ENCODE data around the gene INPP5D.
"Not testable (repeated sequence)": the region's sequence is repeated elsewhere in the genome, so short reads cannot be mapped to it uniquely, and the experiment has no call there.

The INPP5D gene

GRCh38 chr2:233197022-233197421 is 136.9 kb downstream of the INPP5D start:
- in situ Hi-C loops (cut with HindIII; ENCODE audit: low sequenced_read_pairs) = no loop called here

DNA sequence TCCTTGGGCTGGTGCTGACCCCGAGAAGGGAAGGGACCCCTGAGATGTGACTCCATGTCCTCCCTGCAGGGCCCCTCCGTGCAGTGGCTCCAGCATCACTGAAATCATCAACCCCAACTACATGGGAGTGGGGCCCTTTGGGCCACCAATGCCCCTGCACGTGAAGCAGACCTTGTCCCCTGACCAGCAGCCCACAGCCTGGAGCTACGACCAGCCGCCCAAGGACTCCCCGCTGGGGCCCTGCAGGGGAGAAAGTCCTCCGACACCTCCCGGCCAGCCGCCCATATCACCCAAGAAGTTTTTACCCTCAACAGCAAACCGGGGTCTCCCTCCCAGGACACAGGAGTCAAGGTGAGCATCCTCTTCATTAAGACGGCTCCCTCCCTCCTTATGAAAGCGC is 137.9 kb downstream of the INPP5D start:
- in situ Hi-C loops (cut with HindIII; ENCODE audit: low sequenced_read_pairs) = no loop called here

GRCh38 chr2:233199870-233200269 is 139.7 kb downstream of the INPP5D start:
- in situ Hi-C loops (cut with HindIII; ENCODE audit: low sequenced_read_pairs) = no loop called here

- in situ Hi-C loops (cut with HindIII; ENCODE audit: low sequenced_read_pairs) = not testable (repeated sequence)
These were observed 140.6 kb downstream of the INPP5D start for GRCh38 chr2:233200790-233201189.

- in situ Hi-C loops (cut with HindIII; ENCODE audit: low sequenced_read_pairs) = no loop called here
These were observed 141.3 kb downstream of the INPP5D start for GRCh38 chr2:233201258-233202013.

DNA sequence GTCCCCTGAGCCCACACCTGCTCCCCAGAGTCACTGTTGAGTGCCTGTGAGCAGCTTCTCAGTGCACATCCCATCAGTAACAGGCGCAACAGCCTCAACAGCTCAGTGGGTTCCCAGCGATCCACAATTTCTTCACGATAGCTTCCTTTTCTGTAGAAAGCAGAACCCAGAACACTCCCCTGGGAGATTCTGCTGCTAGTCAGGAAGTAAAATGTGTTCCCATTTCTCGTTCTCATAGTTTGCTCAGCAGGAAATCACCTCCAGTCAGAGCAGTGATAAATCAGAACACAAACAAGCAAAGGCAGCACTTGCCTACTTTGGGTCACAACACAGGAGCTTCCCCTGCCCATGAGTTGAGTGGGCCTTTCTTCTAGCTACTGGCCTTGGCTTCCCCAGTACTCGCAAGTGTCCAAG is 142.4 kb downstream of the INPP5D start:
- in situ Hi-C loops (cut with HindIII; ENCODE audit: low sequenced_read_pairs) = no loop called here

GRCh38 chr2:233203060-233203459 is 142.9 kb downstream of the INPP5D start:
- in situ Hi-C loops (cut with HindIII; ENCODE audit: low sequenced_read_pairs) = no loop called here

- in situ Hi-C loops (cut with HindIII; ENCODE audit: low sequenced_read_pairs) = no loop called here
These were observed 144.3 kb downstream of the INPP5D start for GRCh38 chr2:233204286-233204936.

- in situ Hi-C loops (cut with HindIII; ENCODE audit: low sequenced_read_pairs) = no loop called here
These were observed 148.4 kb downstream of the INPP5D start for GRCh38 chr2:233208382-233209116.

DNA sequence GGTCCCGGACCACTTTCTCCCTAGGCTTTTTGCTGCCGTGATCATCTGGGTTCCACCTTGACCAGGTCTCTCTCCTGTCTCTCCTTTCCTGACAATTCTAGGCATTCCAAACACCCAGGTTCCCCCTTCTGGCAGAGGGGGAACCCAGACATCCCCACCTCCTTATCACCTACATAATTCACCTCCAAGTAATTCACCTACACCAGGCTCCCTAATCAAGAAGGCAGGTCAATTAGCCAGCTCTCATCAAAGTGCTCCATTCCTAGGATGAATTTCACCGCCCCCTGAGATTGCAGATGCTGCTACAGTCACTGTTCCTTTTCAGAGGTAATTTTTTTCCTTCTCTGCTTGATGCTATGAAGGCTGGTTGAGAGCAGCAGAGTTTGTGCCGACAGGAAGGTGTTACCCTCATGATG is 149.0 kb downstream of the INPP5D start:
- in situ Hi-C loops (cut with HindIII; ENCODE audit: low sequenced_read_pairs) = no loop called here

DNA sequence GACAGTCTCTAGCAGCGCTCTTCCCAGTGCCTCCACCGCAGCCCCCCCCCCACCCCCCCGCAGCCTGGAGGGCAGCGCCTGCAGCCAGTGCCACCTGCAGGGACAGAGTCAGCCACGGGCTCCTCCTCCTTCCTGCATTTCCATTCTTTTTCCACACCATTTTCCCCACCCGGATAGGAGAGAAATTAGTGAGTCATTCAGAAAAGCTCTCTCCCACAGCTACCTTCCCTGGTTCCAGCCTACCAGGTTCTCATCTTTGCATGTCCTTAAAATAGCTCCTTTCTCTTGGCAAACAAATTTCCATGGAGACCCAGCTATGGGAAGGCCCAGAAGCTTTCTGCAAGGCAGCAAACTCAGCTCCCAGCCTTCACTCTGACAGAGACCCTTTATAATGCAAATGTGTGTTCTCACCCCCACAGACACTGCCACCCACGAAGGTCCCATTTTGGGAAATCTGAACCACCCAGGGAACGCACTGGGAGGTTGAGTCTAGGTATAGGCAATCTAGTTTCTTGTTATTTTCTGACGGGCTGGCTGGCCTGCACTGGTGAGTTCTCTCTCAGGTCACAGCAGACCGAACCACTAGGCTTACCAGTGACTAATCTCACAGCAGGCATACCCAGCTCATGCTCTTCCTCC is 149.5 kb downstream of the INPP5D start:
- in situ Hi-C loops (cut with HindIII; ENCODE audit: low sequenced_read_pairs) = no loop called here

DNA sequence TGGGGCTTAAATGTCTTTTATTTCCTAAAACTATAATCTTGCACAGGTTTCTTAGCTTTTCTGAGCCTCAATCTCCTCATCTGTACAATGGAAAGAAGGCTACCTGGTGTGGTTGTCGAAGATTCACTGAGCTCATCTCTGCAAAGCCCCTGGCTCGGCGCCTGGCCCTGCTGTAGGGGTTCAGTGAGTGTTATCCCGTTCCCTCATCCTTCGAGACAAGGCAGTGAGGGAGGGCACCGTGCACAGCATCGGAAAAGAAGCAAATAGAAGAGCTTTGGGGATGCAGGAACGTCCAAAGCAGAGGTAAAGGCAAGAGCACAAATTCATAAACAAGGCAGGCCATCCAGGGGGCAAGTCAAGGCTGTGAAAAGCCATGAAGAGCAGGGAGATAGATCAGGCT is 150.1 kb downstream of the INPP5D start:
- in situ Hi-C loops (cut with HindIII; ENCODE audit: low sequenced_read_pairs) = no loop called here

- in situ Hi-C loops (cut with HindIII; ENCODE audit: low sequenced_read_pairs) = no loop called here
These were observed 150.9 kb downstream of the INPP5D start for GRCh38 chr2:233210843-233211547.

DNA sequence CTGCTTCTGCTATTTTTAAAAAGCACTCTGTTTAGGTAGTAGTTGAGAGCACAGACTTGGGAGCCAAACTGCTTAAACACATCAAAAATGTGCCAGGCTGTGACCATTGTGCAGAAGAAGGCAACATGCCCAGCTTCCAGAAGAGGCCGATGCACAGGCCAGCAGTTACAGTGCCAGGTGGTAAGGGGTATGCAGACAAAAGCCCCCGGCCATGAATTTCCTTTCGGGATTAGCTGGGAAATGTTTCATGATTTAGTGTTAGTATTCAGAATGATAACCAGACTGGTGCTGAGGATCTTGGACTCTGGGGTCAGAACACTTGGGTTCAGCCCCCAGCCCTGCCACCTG is 151.4 kb downstream of the INPP5D start:
- in situ Hi-C loops (cut with HindIII; ENCODE audit: low sequenced_read_pairs) = no loop called here

DNA sequence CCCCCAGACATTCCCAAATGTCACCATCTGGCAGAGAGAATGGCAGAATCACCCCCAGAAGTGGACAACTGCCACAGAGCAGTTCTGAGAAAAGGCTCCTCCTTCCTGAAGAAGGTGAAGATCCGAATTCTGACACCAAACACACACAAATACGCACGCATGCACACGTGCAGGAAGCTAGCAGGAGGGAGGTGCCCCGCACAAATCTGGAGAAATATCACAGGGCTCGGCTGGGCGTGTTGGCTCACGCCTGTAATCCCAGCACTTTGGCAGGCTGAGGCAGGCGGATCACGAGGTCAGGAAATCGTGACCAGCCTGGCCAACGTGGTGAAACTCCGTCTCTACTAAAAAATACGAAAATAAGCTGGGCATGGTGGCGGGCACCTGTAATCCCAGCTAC is 152.9 kb downstream of the INPP5D start:
- in situ Hi-C loops (cut with HindIII; ENCODE audit: low sequenced_read_pairs) = no loop called here

DNA sequence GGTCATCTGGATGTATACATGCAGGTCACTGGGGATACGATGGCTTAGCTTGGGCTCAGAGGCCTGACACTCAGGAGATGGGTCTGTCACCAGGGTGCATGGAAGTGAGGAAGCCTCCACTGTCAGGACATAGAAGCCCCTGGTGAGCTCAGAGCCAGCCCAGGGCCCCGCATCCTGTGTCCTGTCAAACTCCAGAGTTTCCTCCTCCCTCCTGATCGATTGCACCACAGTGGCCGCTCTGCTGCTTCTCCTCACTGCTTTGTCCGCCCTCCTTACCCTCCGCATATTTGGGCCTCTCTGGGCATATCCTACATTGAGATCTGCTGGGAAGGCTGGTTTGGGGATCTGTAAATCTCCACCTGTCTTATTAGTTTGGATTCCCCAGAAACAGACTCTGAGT is 153.8 kb downstream of the INPP5D start:
- in situ Hi-C loops (cut with HindIII; ENCODE audit: low sequenced_read_pairs) = no loop called here

DNA sequence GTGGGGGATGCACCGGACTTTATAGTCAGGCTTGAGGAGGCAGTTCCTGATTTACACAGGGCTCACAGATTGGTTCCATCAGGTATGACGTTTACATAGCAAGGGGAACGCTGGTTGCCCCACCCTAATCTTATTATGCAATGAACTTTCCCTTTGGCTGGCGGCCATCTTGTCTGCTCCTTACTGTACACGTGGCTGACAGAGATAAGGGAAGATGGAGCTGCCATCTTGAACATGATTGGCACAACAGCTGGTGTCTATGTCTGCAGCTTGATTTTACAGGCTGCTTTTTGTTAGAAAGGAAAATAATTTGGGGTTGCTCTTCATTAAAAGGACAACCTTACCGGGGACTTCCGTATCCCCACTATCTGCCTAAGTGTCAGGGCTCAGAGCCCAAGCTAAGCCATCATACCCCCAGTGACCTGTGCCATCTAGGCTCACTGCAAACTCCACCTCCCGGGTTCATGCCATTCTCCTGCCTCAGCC is 157.8 kb downstream of the INPP5D start:
- in situ Hi-C loops (cut with HindIII; ENCODE audit: low sequenced_read_pairs) = no loop called here

DNA sequence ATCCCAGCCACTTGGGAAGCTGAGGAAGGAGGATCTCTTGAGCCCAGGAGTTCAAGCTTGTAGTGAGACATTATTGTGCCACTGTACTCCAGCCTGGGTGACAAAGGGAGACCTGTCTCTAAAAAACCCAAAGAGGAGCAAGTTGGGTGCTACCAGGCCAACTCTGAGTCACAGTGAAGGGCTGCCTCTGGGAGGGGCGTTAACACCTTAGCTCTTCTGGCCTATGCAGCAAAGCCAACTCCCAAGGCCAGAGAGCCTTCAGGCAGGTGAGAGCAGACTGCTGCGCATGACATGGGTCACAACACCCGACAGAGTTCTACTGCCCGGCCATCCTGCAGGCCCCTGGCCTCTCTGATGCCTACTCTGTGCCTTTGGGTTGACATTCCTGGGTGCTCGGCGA is 158.7 kb downstream of the INPP5D start:
- in situ Hi-C loops (cut with HindIII; ENCODE audit: low sequenced_read_pairs) = no loop called here

DNA sequence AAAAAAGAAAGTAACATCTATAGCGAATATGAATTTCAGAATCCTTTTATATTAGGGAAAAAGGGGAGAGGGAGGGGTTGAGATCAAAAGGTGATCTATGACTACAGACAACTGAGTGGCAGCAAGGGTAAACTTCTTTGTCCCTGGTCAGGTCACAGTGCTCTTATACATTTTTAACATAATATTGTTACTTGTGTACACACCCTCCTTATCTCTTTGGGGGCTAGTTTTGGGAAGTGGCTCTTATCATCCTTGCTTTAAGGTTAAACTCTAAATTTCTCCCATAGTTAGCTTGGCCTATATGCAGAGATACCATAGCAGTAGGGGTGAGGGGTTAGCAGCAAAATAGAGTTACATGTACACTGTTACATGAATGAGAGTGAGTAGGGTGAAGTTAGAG is 159.7 kb downstream of the INPP5D start:
- in situ Hi-C loops (cut with HindIII; ENCODE audit: low sequenced_read_pairs) = no loop called here

DNA sequence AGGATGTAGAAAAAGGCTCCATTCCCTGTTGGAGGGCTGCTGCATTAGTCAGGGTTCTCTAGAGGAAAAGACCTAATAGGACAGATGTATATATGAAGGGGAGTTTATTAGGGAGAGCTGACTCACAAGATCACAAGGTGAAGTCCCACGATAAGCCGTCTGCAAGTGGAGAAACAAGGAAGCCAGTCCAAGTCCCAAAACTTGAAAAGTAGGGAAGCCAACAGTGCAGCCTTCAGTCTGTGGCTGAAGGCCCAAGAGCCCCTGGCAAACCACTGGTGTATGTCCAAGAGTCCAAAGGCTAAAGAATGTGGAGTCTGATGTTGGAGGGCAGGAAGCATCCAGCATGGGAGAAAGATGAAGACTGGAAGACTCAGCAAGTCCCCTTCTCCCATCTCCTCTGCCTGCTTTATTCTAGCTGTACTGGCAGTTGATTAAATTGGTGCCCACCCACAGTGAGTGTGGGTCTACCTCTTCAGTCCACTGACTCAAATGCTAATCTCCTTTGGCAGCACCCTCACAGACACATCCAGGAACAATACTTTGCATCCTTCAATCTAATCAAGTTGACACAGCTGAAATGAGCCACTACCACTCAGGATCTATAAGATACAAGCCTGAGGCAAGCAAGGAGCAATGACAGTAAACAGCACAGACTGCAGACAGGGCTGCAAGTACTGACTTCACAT is 161.4 kb downstream of the INPP5D start:
- in situ Hi-C loops (cut with HindIII; ENCODE audit: low sequenced_read_pairs) = no loop called here

Measured in DLD1 (cell line).